Neural crest cell (in vitro differentiated cells): ENCODE results near the gene PSMG3. TPM values are rescaled to one million over a fixed set of nuclear protein-coding genes. Genes with fewer than 3 reads are reported as not detected.

Experiments used
- DNase-seq: peaks from one replicate; pipeline ENCODE4 v3.0.0; 2021; ENCODE audit warnings: low read depth, mixed read lengths, low spot score
- H3K27ac Mint-ChIP-seq: one replicate; pipeline ENCODE4 v1.8.0; 2021; ENCODE audit warnings: mild to moderate bottlenecking, mixed read lengths; ENCODE audit not compliant: unreplicated experiment
- H3K27me3 Mint-ChIP-seq: 2 replicates; pipeline ENCODE4 v1.8.0; 2021; ENCODE audit warnings: low read depth, mild to moderate bottlenecking, mixed read lengths
- H3K36me3 Mint-ChIP-seq: 2 replicates; pipeline ENCODE4 v1.8.0; 2021; ENCODE audit warnings: low read depth, mild to moderate bottlenecking, mixed read lengths
- H3K4me1 Mint-ChIP-seq: 2 replicates; pipeline ENCODE4 v1.8.0; 2021; ENCODE audit warnings: mixed read lengths
- H3K4me3 Mint-ChIP-seq: one replicate; pipeline ENCODE4 v1.8.0; 2021; ENCODE audit warnings: mild to moderate bottlenecking, mixed read lengths
- H3K9me3 Mint-ChIP-seq: 2 replicates; pipeline ENCODE4 v1.8.0; 2021; ENCODE audit warnings: mixed read lengths
- total RNA-seq: library from RNA; stranded (reverse); gene quantifications from 2 replicates; pipeline ENCODE4 v1.2.1, GENCODE V29; 2021
- TF ChIP-seq, protein P1 (sequence below): fragments of 200-600 bp; sonication (generic); conservative IDR thresholded peaks from 2 replicates; pipeline ENCODE4 v1.5.0; 2021; ENCODE audit warnings: antibody characterized with exemption, mild to moderate bottlenecking

PSMG3 gene
- total RNA-seq, 1 donor from 2014 or later: 57.8 TPM

DNA sequence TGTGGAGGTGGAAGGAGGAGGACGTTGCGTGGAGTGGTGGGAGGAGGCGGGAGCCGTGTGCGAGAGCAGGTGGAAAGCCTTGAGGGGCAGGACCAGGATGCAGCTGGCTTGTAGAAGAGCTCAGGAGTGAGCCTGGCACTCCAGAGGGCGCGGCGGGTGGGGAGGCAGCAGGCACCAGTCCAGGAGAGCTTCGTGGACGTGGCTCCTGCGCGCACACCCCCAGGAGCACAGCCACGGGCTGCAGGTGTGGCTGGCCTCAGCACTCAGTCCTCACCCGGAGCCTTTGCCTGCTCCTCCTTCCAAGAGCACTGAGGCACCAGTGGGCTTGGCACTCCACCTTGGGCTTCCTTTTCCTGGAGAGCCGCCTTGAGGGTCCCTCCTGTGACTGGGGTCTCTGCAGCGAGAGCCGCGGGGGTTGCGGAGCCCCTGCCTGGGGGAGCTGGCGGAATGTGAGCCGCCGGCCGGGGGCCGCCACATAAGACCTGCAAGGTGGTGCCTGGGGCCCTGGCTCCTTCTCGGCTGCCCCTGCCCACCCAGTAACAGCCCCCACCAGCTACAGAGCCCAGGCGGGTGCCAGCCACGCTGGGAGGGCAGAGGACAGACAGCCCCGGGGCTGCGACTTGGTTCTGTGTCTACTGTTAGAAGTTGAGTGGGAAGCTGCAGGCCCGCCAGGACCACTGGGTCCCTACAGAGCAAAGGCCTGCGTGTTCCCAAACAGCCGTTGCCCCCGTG, 28.2 kb downstream of the PSMG3 start:
- no peaks in the 10 kb centered on the region for H3K36me3 Mint-ChIP-seq
- no peak overlapping the region for H3K4me3 Mint-ChIP-seq
- H3K4me1 Mint-ChIP-seq: peaks cover 8% of the 10 kb centered on the region
- no peaks in the 10 kb centered on the region for H3K9me3 Mint-ChIP-seq
- DNase-seq: no peak
- H3K27me3 Mint-ChIP-seq: peaks cover 5% of the 10 kb centered on the region
- no peak overlapping the region for H3K27ac Mint-ChIP-seq
- TF ChIP-seq, protein P1, sequence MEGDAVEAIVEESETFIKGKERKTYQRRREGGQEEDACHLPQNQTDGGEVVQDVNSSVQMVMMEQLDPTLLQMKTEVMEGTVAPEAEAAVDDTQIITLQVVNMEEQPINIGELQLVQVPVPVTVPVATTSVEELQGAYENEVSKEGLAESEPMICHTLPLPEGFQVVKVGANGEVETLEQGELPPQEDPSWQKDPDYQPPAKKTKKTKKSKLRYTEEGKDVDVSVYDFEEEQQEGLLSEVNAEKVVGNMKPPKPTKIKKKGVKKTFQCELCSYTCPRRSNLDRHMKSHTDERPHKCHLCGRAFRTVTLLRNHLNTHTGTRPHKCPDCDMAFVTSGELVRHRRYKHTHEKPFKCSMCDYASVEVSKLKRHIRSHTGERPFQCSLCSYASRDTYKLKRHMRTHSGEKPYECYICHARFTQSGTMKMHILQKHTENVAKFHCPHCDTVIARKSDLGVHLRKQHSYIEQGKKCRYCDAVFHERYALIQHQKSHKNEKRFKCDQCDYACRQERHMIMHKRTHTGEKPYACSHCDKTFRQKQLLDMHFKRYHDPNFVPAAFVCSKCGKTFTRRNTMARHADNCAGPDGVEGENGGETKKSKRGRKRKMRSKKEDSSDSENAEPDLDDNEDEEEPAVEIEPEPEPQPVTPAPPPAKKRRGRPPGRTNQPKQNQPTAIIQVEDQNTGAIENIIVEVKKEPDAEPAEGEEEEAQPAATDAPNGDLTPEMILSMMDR: no peak

DNA sequence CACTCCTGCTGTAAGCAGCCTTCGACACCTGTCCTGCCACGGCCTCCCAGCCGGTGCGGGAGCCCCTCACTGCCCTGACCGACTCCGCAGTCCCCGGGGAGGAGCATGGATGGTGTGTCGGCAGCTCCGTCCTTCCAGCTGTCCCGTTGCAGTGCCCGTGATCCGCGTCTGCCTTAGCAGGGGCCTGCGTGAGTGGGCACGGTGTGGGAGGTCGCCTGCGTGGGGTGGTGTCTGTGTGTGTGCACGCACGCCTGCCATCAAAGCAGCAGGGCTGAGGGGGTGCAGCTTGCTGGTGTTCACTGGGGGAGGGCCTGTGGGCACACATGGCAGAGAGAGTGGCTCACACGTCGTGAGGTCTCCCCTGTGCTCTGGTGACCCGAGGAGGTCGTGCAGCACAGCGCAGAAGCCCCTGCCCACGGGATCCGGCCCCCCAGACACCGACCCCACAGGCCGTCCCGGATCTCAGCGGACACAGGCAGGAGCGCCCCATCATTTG, 29.0 kb downstream of the PSMG3 start:
- Mint-ChIP-seq H3K36me3 (no peaks in the 10 kb centered on the region), H3K27me3 (peaks cover 11% of the 10 kb centered on the region), H3K27ac (no peak overlapping the region), H3K4me1 (peaks cover 11% of the 10 kb centered on the region), H3K4me3 (no peak overlapping the region), H3K9me3 (no peaks in the 10 kb centered on the region)
- TF ChIP-seq, protein P1: no peak
- no peak for DNase-seq

DNA sequence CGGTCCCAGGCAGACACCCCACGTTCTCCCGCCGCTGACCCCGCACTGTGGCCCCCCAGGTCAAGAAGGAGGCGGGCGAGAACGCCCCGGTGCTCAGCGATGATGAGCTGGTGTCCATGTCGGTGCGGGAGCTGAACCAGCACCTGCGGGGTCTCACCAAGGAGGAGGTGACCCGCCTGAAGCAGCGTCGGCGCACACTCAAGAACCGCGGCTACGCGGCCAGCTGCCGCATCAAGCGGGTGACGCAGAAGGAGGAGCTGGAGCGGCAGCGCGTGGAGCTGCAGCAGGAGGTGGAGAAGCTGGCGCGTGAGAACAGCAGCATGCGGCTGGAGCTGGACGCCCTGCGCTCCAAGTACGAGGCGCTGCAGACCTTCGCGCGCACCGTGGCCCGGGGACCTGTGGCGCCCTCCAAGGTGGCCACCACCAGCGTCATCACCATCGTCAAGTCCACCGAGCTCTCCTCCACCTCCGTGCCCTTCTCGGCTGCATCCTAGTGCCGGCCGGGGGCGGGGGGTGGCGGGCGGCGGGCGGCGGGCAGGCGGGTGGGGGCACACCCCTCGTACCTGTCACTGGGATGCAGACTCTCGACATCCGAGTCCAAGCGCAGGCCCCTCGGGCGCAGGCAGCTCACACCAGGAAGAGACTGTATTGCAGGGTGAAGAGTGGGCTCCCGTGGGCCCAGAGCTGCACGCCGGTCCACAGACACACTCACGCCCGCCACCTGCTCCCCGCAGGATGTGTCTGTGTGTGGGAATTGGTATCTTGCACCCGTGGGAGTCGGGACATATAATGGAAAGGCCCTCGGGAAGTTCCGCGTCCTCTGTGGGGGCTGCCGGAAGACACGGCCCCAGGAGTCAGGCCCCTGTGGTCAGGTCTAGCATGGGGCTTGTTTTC, 29.7 kb downstream of the PSMG3 start:
- DNase-seq: no peak
- no peak overlapping the region for H3K27ac Mint-ChIP-seq
- TF ChIP-seq, protein P1: no peak
- H3K9me3 Mint-ChIP-seq: no peaks in the 10 kb centered on the region
- no peaks in the 10 kb centered on the region for H3K36me3 Mint-ChIP-seq
- peaks cover 11% of the 10 kb centered on the region for H3K4me1 Mint-ChIP-seq
- no peak overlapping the region for H3K4me3 Mint-ChIP-seq
- H3K27me3 Mint-ChIP-seq: peaks cover 13% of the 10 kb centered on the region

DNA sequence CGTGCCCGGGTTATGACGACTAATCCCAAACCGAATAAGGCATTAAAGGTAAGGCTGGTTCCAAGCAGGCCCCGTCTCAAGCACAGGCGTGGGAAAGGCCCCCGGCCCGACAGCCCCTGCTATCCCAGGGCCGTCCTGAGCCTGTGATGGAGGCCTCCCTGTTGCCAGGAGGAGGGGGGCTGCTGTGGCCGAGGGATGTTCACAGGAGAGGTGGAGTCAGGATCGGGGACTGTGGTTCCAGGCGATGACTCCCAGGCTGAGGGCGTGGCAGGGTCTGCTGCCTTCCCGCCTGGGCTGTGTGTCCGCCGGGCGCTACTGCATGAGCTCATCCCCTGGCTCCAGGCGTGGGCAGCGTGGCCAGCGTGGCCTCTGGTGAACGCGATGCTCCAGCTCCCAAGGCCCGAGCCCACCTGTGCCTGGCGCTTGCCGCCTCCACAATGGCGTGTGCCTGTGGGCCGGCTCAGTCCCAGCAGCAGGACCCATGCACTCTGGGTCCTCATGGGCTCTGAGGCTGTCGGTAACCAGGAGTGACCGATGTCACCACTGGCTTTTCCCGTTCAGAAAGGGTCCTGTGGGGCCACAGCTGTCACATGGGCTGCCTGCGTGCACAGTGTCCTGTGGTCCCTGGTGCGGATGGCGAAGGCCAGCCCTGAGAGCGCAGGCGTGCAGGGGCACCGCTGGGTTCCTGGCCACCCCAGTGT, 30.5 kb downstream of the PSMG3 start:
- peaks cover 11% of the 10 kb centered on the region for H3K4me1 Mint-ChIP-seq
- H3K27me3 Mint-ChIP-seq: peaks cover 18% of the 10 kb centered on the region
- no peaks in the 10 kb centered on the region for H3K9me3 Mint-ChIP-seq
- no peak for DNase-seq
- TF ChIP-seq, protein P1: no peak
- no peak overlapping the region for H3K4me3 Mint-ChIP-seq
- no peak overlapping the region for H3K27ac Mint-ChIP-seq
- no peaks in the 10 kb centered on the region for H3K36me3 Mint-ChIP-seq

DNA sequence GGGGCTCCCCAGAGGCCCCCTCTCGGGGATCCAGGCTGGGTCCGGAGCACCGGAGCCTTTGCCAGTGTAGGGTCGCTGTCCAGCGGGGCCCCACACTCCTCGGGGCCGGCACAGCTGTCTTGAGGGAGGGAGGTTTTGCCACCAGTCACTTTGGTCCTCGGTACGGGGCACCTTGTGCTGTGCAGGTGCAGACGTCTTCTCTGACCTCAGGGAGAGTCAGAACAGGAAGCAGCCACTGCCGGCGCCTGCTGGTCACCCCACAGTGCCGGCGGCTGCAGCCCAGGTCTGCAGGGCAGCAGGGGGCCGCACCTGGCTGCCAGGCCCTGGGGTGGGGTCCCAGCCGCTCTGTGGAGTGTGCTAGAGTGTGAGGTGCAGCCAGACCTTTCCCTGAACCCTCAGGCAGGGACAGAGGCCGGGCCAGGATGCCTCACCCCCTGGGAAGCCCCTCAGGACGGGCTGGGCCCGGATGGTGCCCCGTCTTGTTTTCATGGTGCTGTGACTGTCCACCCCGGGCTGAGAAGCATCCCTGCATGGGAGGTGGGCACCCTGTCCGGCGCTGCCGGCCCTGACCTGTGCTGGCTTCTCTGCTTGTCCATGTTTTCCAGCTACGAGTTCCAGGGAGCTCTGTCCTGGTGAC, 31.2 kb downstream of the PSMG3 start:
- Mint-ChIP-seq H3K27ac (no peak overlapping the region), H3K27me3 (peaks cover 20% of the 10 kb centered on the region), H3K4me1 (peaks cover 11% of the 10 kb centered on the region), H3K36me3 (no peaks in the 10 kb centered on the region), H3K9me3 (no peaks in the 10 kb centered on the region), H3K4me3 (no peak overlapping the region)
- TF ChIP-seq, protein P1: no peak
- no peak for DNase-seq
